Right atrium auricular region (tissue), 2 donors: ENCODE measurements around the gene GRIK4. TPM values are rescaled to one million over a fixed set of nuclear protein-coding genes. Genes with fewer than 3 reads are reported as not detected.

Experiments used
- DNase-seq: peaks from one replicate; pipeline ENCODE4 v3.0.0-alpha.2; 2019; ENCODE audit warnings: low spot score
- H3K27ac ChIP-seq, 2 donors: fragments of 200-600 bp; sonication (generic); 1 replicate in 1 of 2; 2 replicates in 1 of 2; pipeline ENCODE4 v1.5.1; 2016 to 2019
- H3K27me3 ChIP-seq, 2 donors: fragments of 200-600 bp; sonication (generic); one replicate each; pipeline versions ENCODE4 v1.5.1 to v1.6.0; 2017 to 2019
- H3K36me3 ChIP-seq: fragments of 200-600 bp; sonication (generic); one replicate; pipeline ENCODE4 v1.5.1; 2016
- H3K4me1 ChIP-seq, 2 donors: fragments of 200-600 bp; sonication (generic); one replicate each; pipeline versions ENCODE4 v1.5.1 to v1.6.0; 2017 to 2019
- H3K4me3 ChIP-seq, 2 donors: fragments of 200-600 bp; sonication (generic); 1 replicate in 1 of 2; 2 replicates in 1 of 2; pipeline ENCODE4 v1.5.1; 2017 to 2019; ENCODE audit warnings: mild to moderate bottlenecking in 1 of 2, moderate library complexity in 1 of 2
- H3K9me3 ChIP-seq, 2 donors: fragments of 200-600 bp; sonication (generic); one replicate each; pipeline ENCODE4 v1.5.1; 2019
- CTCF ChIP-seq, 2 donors: fragments of 200-600 bp; sonication (generic); IDR thresholded peaks; one replicate each; pipeline ENCODE4 v1.5.1; 2019; ENCODE audit warnings: antibody characterized with exemption in 2 of 2
- total RNA-seq, 2 donors: library from RNA; depleted of rRNA; stranded (reverse); fragments of >200 nt; gene quantifications; one replicate each; pipeline ENCODE4 v1.1.0, GENCODE V29; 2016

Gene GRIK4
- total RNA-seq, 2 donors from 2014 or later, result 0.04 to 0.30 TPM

- no peak for DNase-seq
- H3K27ac ChIP-seq, result no peak overlapping the region
- peaks cover 0 to 5% of the 10 kb centered on the region in 2 donors for H3K4me1 ChIP-seq
- H3K4me3 ChIP-seq, result no peak overlapping the region
- no peak for TF ChIP-seq CTCF (IDR thresholded peaks at IDR 0.05)
- H3K36me3 ChIP-seq, result no peaks in the 10 kb centered on the region
- H3K9me3 ChIP-seq, result no peaks in the 10 kb centered on the region
- H3K27me3 ChIP-seq, result no peaks in the 10 kb centered on the region
Observed at GRCh38 chr11:120714438-120714837, 202.9 kb downstream of the GRIK4 start.

- H3K9me3 ChIP-seq, result no peaks in the 10 kb centered on the region
- no peak overlapping the region for H3K27ac ChIP-seq
- no peaks in the 10 kb centered on the region for H3K36me3 ChIP-seq
- TF ChIP-seq CTCF (IDR thresholded peaks at IDR 0.05), result peak in 1 of 2 donors; percentile 29
- no peaks in the 10 kb centered on the region for H3K27me3 ChIP-seq
- H3K4me1 ChIP-seq, result peaks cover 0 to 5% of the 10 kb centered on the region in 2 donors
- no peak for DNase-seq
- H3K4me3 ChIP-seq, result no peak overlapping the region
Observed at GRCh38 chr11:120715239-120715638, 203.7 kb downstream of the GRIK4 start.

- no peaks in the 10 kb centered on the region for H3K27me3 ChIP-seq
- H3K36me3 ChIP-seq, result no peaks in the 10 kb centered on the region
- no peak overlapping the region for H3K4me3 ChIP-seq
- H3K4me1 ChIP-seq, result no peaks in the 10 kb centered on the region
- no peaks in the 10 kb centered on the region for H3K9me3 ChIP-seq
- TF ChIP-seq CTCF (IDR thresholded peaks at IDR 0.05), result no peak
- no peak overlapping the region for H3K27ac ChIP-seq
- DNase-seq, result no peak
Observed at GRCh38 chr11:120717042-120717441, 205.5 kb downstream of the GRIK4 start.

- no peak overlapping the region for H3K27ac ChIP-seq
- DNase-seq, result no peak
- H3K36me3 ChIP-seq, result no peaks in the 10 kb centered on the region
- TF ChIP-seq CTCF (IDR thresholded peaks at IDR 0.05), result no peak
- H3K27me3 ChIP-seq, result no peaks in the 10 kb centered on the region
- no peaks in the 10 kb centered on the region for H3K4me1 ChIP-seq
- H3K9me3 ChIP-seq, result no peaks in the 10 kb centered on the region
- no peak overlapping the region for H3K4me3 ChIP-seq
Observed at GRCh38 chr11:120717623-120718022, 206.1 kb downstream of the GRIK4 start.

GRCh38 chr11:120718171-120718570 lies 206.6 kb downstream of the GRIK4 start:
- H3K36me3 ChIP-seq, result no peaks in the 10 kb centered on the region
- TF ChIP-seq CTCF (IDR thresholded peaks at IDR 0.05), result no peak
- H3K4me1 ChIP-seq, result no peaks in the 10 kb centered on the region
- no peak for DNase-seq
- H3K9me3 ChIP-seq, result no peaks in the 10 kb centered on the region
- no peak overlapping the region for H3K27ac ChIP-seq
- no peak overlapping the region for H3K4me3 ChIP-seq
- H3K27me3 ChIP-seq, result no peaks in the 10 kb centered on the region

- H3K27me3 ChIP-seq, result no peaks in the 10 kb centered on the region
- H3K4me1 ChIP-seq, result no peaks in the 10 kb centered on the region
- H3K27ac ChIP-seq, result no peak overlapping the region
- no peaks in the 10 kb centered on the region for H3K36me3 ChIP-seq
- H3K9me3 ChIP-seq, result no peaks in the 10 kb centered on the region
- no peak overlapping the region for H3K4me3 ChIP-seq
- TF ChIP-seq CTCF (IDR thresholded peaks at IDR 0.05), result no peak
- DNase-seq, result no peak
Observed at GRCh38 chr11:120719348-120719747, 207.8 kb downstream of the GRIK4 start.
